Urothelium cell line (cell line): ENCODE measurements around the gene DRC1.

Source experiments
- DNase-seq: peaks from one replicate; pipeline ENCODE4 v3.0.0; 2011; ENCODE audit warnings: low spot score, mixed read lengths
- FAIRE-seq: peaks from 2 replicates; lab custom pipeline; 2011; peaks lifted over from hg19 to GRCh38; lab: Jason Lieb, UNC

Gene DRC1

GRCh38 chr2:26396734-26397298 is 4.9 kb upstream of the DRC1 start:
- FAIRE-seq: no peak
- DNase-seq: no peak

GRCh38 chr2:26399771-26400376 is 1.8 kb upstream of the DRC1 start:
- DNase-seq (no peak), FAIRE-seq (no peak)

GRCh38 chr2:26400723-26401122 is 997 bp upstream of the DRC1 start:
- no peak for DNase-seq
- no peak for FAIRE-seq

GRCh38 chr2:26407526-26407925 is 5.8 kb downstream of the DRC1 start:
- FAIRE-seq: peak; percentile 35
- DNase-seq: no peak

GRCh38 chr2:26409785-26410184 is 8.1 kb downstream of the DRC1 start:
- FAIRE-seq (no peak), DNase-seq (no peak)

- DNase-seq: no peak
- FAIRE-seq: no peak
Measured at GRCh38 chr2:26410764-26411243, 9.1 kb downstream of the DRC1 start.

GRCh38 chr2:26411419-26411818 is 9.7 kb downstream of the DRC1 start:
- DNase-seq (no peak), FAIRE-seq (no peak)

GRCh38 chr2:26412091-26412673 is 10.5 kb downstream of the DRC1 start:
- no peak for FAIRE-seq

GRCh38 chr2:26414311-26414710 is 12.6 kb downstream of the DRC1 start:
- no peak for FAIRE-seq
- no peak for DNase-seq

More at GRCh38 chr2:26412091-26412673, 10.5 kb downstream of the DRC1 start:
- no peak for DNase-seq

GRCh38 chr2:26421961-26422360 is 20.2 kb downstream of the DRC1 start:
- DNase-seq (no peak), FAIRE-seq (no peak)

- DNase-seq (no peak), FAIRE-seq (no peak)
Measured at GRCh38 chr2:26422947-26423629, 21.4 kb downstream of the DRC1 start.

- DNase-seq: no peak
Measured at GRCh38 chr2:26423750-26424149, 22.0 kb downstream of the DRC1 start.

GRCh38 chr2:26424221-26424620 is 22.5 kb downstream of the DRC1 start:
- FAIRE-seq (no peak), DNase-seq (no peak)

More at GRCh38 chr2:26423750-26424149, 22.0 kb downstream of the DRC1 start:
- no peak for FAIRE-seq

GRCh38 chr2:26428846-26429245 is 27.1 kb downstream of the DRC1 start:
- DNase-seq (no peak), FAIRE-seq (no peak)

- no peak for DNase-seq
- no peak for FAIRE-seq
Measured at GRCh38 chr2:26429779-26430578, 28.3 kb downstream of the DRC1 start.

- FAIRE-seq (no peak), DNase-seq (no peak)
Measured at GRCh38 chr2:26430826-26431225, 29.1 kb downstream of the DRC1 start.

- no peak for FAIRE-seq
- no peak for DNase-seq
Measured at GRCh38 chr2:26432363-26432762, 30.6 kb downstream of the DRC1 start.

GRCh38 chr2:26432859-26433258 is 31.1 kb downstream of the DRC1 start:
- no peak for FAIRE-seq
- DNase-seq: no peak

GRCh38 chr2:26435106-26435505 is 33.4 kb downstream of the DRC1 start:
- DNase-seq (no peak), FAIRE-seq (no peak)

- peak; percentile 30 for DNase-seq
- FAIRE-seq: no peak
Measured at GRCh38 chr2:26438526-26438925, 36.8 kb downstream of the DRC1 start.

GRCh38 chr2:26438926-26439325 is 37.2 kb downstream of the DRC1 start:
- DNase-seq (no peak), FAIRE-seq (no peak)
